ENCODE data around the gene RIOX2.
"Not testable (repeated sequence)": the region's sequence is repeated elsewhere in the genome, so short reads cannot be mapped to it uniquely, and the experiment has no call there.

RIOX2 gene

GRCh38 chr3:97950360-97950759 lies 21.9 kb downstream of the RIOX2 start:
- DNase-seq: no peak

- no peak for DNase-seq
These were observed 22.5 kb downstream of the RIOX2 start for GRCh38 chr3:97949743-97950142.

GRCh38 chr3:97949110-97949485 lies 23.1 kb downstream of the RIOX2 start:
- peak; percentile 29 for DNase-seq

- no peak for DNase-seq
These were observed 23.7 kb downstream of the RIOX2 start for GRCh38 chr3:97948351-97949109.

GRCh38 chr3:97942801-97943546 lies 29.3 kb downstream of the RIOX2 start:
- DNase-seq: no peak

GRCh38 chr3:97940034-97940433 lies 32.2 kb downstream of the RIOX2 start:
- DNase-seq: peak; percentile 37

- DNase-seq: no peak
These were observed 32.8 kb downstream of the RIOX2 start for GRCh38 chr3:97939401-97939800.

- DNase-seq: no peak
These were observed 33.8 kb downstream of the RIOX2 start for GRCh38 chr3:97938444-97938843.

GRCh38 chr3:97937205-97937604 lies 35.0 kb downstream of the RIOX2 start:
- DNase-seq: no peak

- DNase-seq: no peak
These were observed 36.4 kb downstream of the RIOX2 start for GRCh38 chr3:97935842-97936241.

GRCh38 chr3:97934980-97935695 lies 37.1 kb downstream of the RIOX2 start:
- no peak for DNase-seq

- no peak for DNase-seq
These were observed 39.8 kb downstream of the RIOX2 start for GRCh38 chr3:97932387-97932801.

- DNase-seq: no peak
These were observed 41.0 kb downstream of the RIOX2 start for GRCh38 chr3:97931218-97931617.

GRCh38 chr3:97930018-97930417 lies 42.2 kb downstream of the RIOX2 start:
- DNase-seq: peak; percentile 77

- DNase-seq: no peak
These were observed 43.2 kb downstream of the RIOX2 start for GRCh38 chr3:97928986-97929385.

- DNase-seq: peak; percentile 68
These were observed 44.5 kb downstream of the RIOX2 start for GRCh38 chr3:97927704-97928103.

- no peak for DNase-seq
These were observed 54.3 kb downstream of the RIOX2 start for GRCh38 chr3:97917813-97918536.

GRCh38 chr3:97916576-97916975 lies 55.7 kb downstream of the RIOX2 start:
- no peak for DNase-seq

- no peak for DNase-seq
These were observed 57.8 kb downstream of the RIOX2 start for GRCh38 chr3:97914388-97914787.

- no peak for DNase-seq
These were observed 60.8 kb downstream of the RIOX2 start for GRCh38 chr3:97911459-97911858.

GRCh38 chr3:97910931-97911351 lies 61.3 kb downstream of the RIOX2 start:
- DNase-seq: no peak

- not testable (repeated sequence) for DNase-seq
These were observed 61.9 kb downstream of the RIOX2 start for GRCh38 chr3:97910236-97910831.

GRCh38 chr3:97909830-97910229 lies 62.4 kb downstream of the RIOX2 start:
- not testable (repeated sequence) for DNase-seq

Measured in NCI-H2171 treated with DMSO at 0.1 percent for 48 hours (cell line).